ENCODE results near the gene CTDSPL.

The CTDSPL gene

DNA sequence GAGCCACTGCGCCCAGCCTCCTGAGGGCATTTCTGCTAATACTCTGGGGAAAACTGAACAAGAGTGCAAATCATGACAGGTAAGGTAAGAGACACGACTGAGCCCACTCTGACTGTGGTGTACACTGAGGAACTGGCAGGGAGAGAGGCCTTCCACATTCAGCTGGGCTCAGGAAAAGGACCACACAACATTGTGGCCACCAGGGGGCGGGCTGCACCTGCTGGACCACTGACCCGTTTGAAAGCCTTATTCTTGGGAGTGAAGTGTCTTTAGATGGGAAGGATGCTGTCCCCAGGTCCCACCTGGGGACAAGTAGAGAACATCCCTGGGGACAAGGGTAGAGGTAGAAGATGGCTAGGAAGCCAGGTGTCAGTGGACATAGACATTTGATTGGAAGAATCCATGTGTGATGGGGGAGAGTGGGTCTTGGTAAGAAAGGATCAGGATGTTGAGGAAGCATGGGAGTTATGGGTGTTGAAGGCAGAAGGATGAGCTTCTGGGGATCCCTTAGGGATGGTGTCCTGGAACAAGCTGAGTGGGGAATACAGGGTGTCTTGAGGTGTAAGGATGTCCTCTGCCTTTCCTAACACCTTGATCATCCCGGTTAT is 6.2 kb upstream of the CTDSPL start:
- TF ChIP-seq YY1 (IDR thresholded peaks at IDR 0.05; ENCODE audit: insufficient read depth, insufficient read length), result no peak
- DNase-seq (ENCODE audit: low read depth, low spot score), result peak; percentile 68
- Histone ChIP-seq H3K9ac (ENCODE audit: insufficient read length, low read depth) (no peak overlapping the region), H3K9me3 (ENCODE audit: insufficient read depth, low read length) (peaks cover 5% of the 10 kb centered on the region; the same call in 1 of the 2 replicates), H3K4me3 (ENCODE audit: insufficient read length, low read depth) (no peak overlapping the region), H3K4me1 (ENCODE audit: insufficient read depth, insufficient read length) (peaks cover 18% of the 10 kb centered on the region), H3K27me3 (ENCODE audit: insufficient read depth, insufficient read length) (no peaks in the 10 kb centered on the region), H3K36me3 (ENCODE audit: insufficient read depth, insufficient read length, low read length) (peaks cover 10% of the 10 kb centered on the region)

DNA sequence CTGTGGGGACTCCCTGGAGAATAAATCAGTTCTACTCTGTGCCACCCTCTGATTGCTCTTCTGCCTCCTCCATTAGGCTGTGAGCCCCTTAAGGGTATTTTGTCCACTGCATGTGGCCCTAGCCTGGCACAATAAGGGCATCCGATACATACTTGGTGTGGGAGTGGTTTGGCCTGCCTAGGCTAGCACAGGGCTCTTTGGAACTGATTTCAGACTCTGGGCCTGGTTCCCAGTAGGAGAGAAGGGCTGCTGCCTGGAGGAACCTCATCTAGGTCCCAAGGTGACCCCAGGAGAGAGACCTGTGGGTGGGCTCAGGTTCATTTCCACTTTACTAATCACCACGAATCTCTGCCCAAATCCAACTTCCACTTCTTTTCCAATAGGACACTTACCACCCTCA is 5.3 kb upstream of the CTDSPL start:
- no peak overlapping the region for H3K9ac ChIP-seq (ENCODE audit: insufficient read length, low read depth)
- no peaks in the 10 kb centered on the region for H3K27me3 ChIP-seq (ENCODE audit: insufficient read depth, insufficient read length)
- no peak overlapping the region for H3K4me3 ChIP-seq (ENCODE audit: insufficient read length, low read depth)
- peaks cover 20% of the 10 kb centered on the region for H3K4me1 ChIP-seq (ENCODE audit: insufficient read depth, insufficient read length)
- DNase-seq (ENCODE audit: low read depth, low spot score), result no peak
- peaks cover 5% of the 10 kb centered on the region for H3K36me3 ChIP-seq (ENCODE audit: insufficient read depth, insufficient read length, low read length)
- TF ChIP-seq ZNF274 (IDR thresholded peaks at IDR 0.05; ENCODE audit: low read depth, low read length), result no peak
- H3K9me3 ChIP-seq (ENCODE audit: insufficient read depth, low read length), result peaks cover 5% of the 10 kb centered on the region; the same call in 1 of the 2 replicates

DNA sequence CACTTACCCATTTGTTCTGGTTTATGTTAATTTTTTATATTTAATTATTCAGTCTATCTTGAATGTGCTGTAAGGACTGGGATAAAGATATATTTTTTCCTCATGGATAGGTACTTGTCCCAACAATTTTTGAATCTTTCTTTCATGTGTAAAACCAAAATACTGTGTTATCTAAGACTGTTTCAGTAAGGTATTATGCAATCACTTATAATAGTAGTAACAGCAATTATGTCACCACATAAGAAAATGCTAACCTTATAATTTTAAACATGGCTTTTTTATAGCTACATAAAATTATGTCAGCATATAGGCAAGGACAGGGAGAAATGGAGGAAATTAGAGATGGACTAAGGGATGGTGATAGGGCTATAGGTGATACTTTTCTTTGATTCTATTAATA is 2.9 kb upstream of the CTDSPL start:
- Histone ChIP-seq H3K9ac (ENCODE audit: insufficient read length, low read depth) (no peak overlapping the region), H3K4me1 (ENCODE audit: insufficient read depth, insufficient read length) (peaks cover 26% of the 10 kb centered on the region), H3K27me3 (ENCODE audit: insufficient read depth, insufficient read length) (no peaks in the 10 kb centered on the region), H3K9me3 (ENCODE audit: insufficient read depth, low read length) (peaks cover 5% of the 10 kb centered on the region; the same call in 1 of the 2 replicates), H3K36me3 (ENCODE audit: insufficient read depth, insufficient read length, low read length) (peaks cover 5% of the 10 kb centered on the region), H3K4me3 (ENCODE audit: insufficient read length, low read depth) (no peak overlapping the region)
- no peak for TF ChIP-seq SUZ12 (IDR thresholded peaks at IDR 0.05; ENCODE audit: extremely low read depth, insufficient read depth, insufficient read length)
- no peak for TF ChIP-seq YY1 (IDR thresholded peaks at IDR 0.05; ENCODE audit: insufficient read depth, insufficient read length)
- no peak for TF ChIP-seq ZNF274 (IDR thresholded peaks at IDR 0.05; ENCODE audit: low read depth, low read length)
- DNase-seq (ENCODE audit: low read depth, low spot score), result no peak

DNA sequence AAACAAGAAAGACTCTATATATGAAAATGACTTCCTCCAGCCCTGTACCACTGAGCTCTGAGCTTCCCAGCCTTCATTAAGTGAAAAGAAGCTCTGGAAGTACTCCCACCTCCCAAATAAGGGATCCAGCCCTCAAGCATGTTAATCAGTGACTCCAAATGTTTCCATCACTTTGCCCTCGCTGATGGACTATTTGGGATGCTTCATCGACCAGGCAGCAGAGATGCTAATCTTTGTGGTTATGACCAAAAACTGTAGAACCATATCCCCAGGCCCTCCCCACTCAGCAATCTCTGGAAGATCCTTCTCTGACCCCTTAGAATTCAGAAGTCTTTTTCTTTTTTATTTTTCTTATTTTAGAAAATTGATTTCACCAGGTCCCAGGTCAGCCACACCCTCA is 2.3 kb upstream of the CTDSPL start:
- H3K9me3 ChIP-seq (ENCODE audit: insufficient read depth, low read length), result peaks cover 5% of the 10 kb centered on the region; the same call in 1 of the 2 replicates
- no peaks in the 10 kb centered on the region for H3K27me3 ChIP-seq (ENCODE audit: insufficient read depth, insufficient read length)
- no peak overlapping the region for H3K9ac ChIP-seq (ENCODE audit: insufficient read length, low read depth)
- no peak for TF ChIP-seq SUZ12 (IDR thresholded peaks at IDR 0.05; ENCODE audit: extremely low read depth, insufficient read depth, insufficient read length)
- TF ChIP-seq YY1 (IDR thresholded peaks at IDR 0.05; ENCODE audit: insufficient read depth, insufficient read length), result no peak
- TF ChIP-seq ZNF274 (IDR thresholded peaks at IDR 0.05; ENCODE audit: low read depth, low read length), result no peak
- H3K4me1 ChIP-seq (ENCODE audit: insufficient read depth, insufficient read length), result peaks cover 22% of the 10 kb centered on the region
- H3K4me3 ChIP-seq (ENCODE audit: insufficient read length, low read depth), result no peak overlapping the region
- no peak for DNase-seq (ENCODE audit: low read depth, low spot score)
- peaks cover 5% of the 10 kb centered on the region for H3K36me3 ChIP-seq (ENCODE audit: insufficient read depth, insufficient read length, low read length)

DNA sequence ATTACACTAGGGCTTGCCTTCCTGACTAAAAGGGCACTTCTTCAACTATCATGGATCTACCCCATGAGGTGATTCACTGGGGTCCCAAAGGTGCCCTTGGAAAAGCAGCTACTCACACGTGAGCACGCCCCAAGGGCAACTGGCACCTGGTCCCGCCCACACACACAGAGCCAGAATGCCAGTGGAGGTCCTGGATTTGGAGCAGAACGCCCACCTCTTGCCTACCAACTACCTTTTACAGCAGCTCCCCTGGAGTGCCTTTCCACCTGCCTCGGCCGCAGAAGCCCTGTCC is 1.8 kb upstream of the CTDSPL start:
- H3K4me3 ChIP-seq (ENCODE audit: insufficient read length, low read depth), result no peak overlapping the region
- no peaks in the 10 kb centered on the region for H3K27me3 ChIP-seq (ENCODE audit: insufficient read depth, insufficient read length)
- peaks cover 5% of the 10 kb centered on the region; the same call in 1 of the 2 replicates for H3K9me3 ChIP-seq (ENCODE audit: insufficient read depth, low read length)
- H3K9ac ChIP-seq (ENCODE audit: insufficient read length, low read depth), result no peak overlapping the region
- TF ChIP-seq ZNF274 (IDR thresholded peaks at IDR 0.05; ENCODE audit: low read depth, low read length), result no peak
- no peak for TF ChIP-seq YY1 (IDR thresholded peaks at IDR 0.05; ENCODE audit: insufficient read depth, insufficient read length)
- no peak for TF ChIP-seq SUZ12 (IDR thresholded peaks at IDR 0.05; ENCODE audit: extremely low read depth, insufficient read depth, insufficient read length)
- peaks cover 18% of the 10 kb centered on the region for H3K4me1 ChIP-seq (ENCODE audit: insufficient read depth, insufficient read length)
- DNase-seq (ENCODE audit: low read depth, low spot score), result no peak
- peaks cover 5% of the 10 kb centered on the region for H3K36me3 ChIP-seq (ENCODE audit: insufficient read depth, insufficient read length, low read length)

DNA sequence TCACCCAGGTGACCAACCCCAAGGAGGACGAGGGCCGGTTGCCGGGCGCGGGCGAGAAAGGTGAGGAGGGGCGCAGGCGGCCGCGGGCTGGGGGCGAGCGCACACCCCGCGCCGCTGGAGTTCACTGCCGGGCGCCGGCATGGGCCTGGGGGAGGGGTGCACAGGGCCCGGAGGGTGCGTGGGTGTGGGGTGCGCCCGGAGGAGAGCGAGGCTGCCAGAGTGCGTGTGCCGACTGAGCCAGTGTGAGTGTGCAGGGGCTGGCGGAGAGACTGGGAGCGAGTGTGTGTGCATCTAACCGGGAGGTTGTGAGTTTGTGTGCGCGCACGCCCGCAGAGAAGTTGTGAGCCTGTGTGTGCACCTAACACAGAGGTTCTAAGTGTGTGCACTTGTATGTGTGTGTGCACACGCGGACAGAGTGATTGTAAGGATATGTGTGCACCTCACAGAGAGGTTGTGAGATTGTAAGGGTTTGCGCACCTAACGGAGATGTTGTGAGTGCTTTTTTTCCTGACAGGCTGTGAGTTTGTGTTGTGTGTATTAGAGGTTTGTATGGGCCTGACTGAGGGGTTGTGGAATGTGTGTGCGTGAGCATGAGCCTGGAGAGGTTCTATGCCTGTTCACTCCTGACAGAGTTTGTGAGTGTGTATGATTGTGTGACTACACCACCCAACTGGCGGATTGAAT is 681 bp downstream of the CTDSPL start:
- H3K9ac ChIP-seq (ENCODE audit: insufficient read length, low read depth), result peak overlapping the region; percentile 73
- no peak for DNase-seq (ENCODE audit: low read depth, low spot score)

DNA sequence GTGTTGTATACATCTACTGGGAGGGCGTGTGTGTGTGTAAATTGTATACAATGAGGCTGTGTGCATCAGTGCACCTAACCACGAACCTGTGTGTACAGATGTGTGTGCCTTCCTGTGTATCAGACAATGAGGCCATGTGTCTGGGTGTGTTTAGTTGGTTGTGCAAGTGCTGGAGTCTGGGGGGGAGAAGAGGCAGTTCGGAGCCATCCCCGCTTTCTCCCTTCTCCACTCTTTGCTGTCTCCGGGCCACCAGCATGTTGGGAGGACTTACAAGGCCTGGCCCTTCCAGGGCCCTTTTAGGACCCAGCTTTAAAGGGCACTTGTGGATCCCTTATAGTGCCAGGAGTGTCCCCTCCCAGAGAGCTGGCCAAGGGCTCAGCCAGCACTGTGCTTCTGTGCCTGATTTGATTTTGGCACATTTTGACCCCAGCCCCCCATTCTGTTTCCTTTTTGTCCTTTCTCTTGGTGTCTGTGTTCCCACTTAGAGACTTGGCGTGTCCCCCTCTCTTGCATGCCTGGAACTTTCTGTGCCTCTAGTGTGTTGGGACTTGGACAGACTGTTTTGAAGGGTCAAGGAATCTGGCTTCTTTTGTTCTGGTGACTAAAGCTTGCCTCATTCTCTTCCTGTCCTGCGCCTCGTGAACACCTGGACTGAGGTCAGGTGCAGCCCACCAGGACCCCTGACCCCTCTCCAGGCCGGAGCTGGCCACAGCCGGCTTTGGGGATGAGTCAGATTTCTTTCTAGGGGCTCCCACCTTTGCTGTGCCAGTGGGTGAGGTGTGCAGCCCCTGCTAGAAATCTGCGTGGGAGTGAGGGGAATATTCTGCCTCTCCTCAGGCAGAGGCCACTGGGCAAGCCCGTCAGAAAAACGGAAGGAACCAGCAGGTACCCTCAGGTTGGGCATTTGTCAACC is 1.5 kb downstream of the CTDSPL start:
- peaks cover 5% of the 10 kb centered on the region for H3K36me3 ChIP-seq (ENCODE audit: insufficient read depth, insufficient read length, low read length)
- H3K9me3 ChIP-seq (ENCODE audit: insufficient read depth, low read length), result peaks cover 5% of the 10 kb centered on the region; the same call in 1 of the 2 replicates
- DNase-seq (ENCODE audit: low read depth, low spot score), result no peak
- H3K27me3 ChIP-seq (ENCODE audit: insufficient read depth, insufficient read length), result no peaks in the 10 kb centered on the region
- H3K4me1 ChIP-seq (ENCODE audit: insufficient read depth, insufficient read length), result peaks cover 18% of the 10 kb centered on the region
- TF ChIP-seq SUZ12 (IDR thresholded peaks at IDR 0.05; ENCODE audit: extremely low read depth, insufficient read depth, insufficient read length), result no peak
- TF ChIP-seq YY1 (IDR thresholded peaks at IDR 0.05; ENCODE audit: insufficient read depth, insufficient read length), result no peak
- no peak for TF ChIP-seq ZNF274 (IDR thresholded peaks at IDR 0.05; ENCODE audit: low read depth, low read length)
- H3K9ac ChIP-seq (ENCODE audit: insufficient read length, low read depth), result peak overlapping the region; percentile 73
- H3K4me3 ChIP-seq (ENCODE audit: insufficient read length, low read depth), result peak overlapping the region; percentile 88

More for the DNA sequence above, 681 bp downstream of the CTDSPL start:
- Histone ChIP-seq H3K9me3 (ENCODE audit: insufficient read depth, low read length) (peaks cover 5% of the 10 kb centered on the region; the same call in 1 of the 2 replicates), H3K4me3 (ENCODE audit: insufficient read length, low read depth) (peak overlapping the region; percentile 88), H3K4me1 (ENCODE audit: insufficient read depth, insufficient read length) (peaks cover 18% of the 10 kb centered on the region), H3K36me3 (ENCODE audit: insufficient read depth, insufficient read length, low read length) (peaks cover 5% of the 10 kb centered on the region), H3K27me3 (ENCODE audit: insufficient read depth, insufficient read length) (no peaks in the 10 kb centered on the region)
- TF ChIP-seq SUZ12 (IDR thresholded peaks at IDR 0.05; ENCODE audit: extremely low read depth, insufficient read depth, insufficient read length) (no peak), YY1 (IDR thresholded peaks at IDR 0.05; ENCODE audit: insufficient read depth, insufficient read length) (no peak), ZNF274 (IDR thresholded peaks at IDR 0.05; ENCODE audit: low read depth, low read length) (no peak)
